ENCODE results near the gene OPN4.

The OPN4 gene

DNA sequence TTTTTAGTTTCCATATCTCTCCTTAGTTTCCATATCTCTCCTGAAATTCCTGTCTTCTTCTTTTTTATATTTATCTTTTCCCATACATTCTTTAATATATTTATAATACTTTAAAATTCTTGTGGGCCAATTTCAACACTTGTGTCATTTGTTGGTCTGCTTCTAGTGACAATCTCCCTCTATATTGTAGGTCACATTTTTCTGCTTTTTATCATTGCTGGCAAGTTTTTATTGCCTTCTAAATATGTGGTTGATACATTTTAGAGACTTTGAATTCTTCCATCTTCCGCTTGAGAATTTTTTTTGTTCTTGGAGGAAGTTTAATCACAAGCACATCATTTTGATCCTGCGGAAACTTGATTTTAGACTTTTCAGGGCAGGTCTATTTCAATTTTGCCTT, 26.0 kb upstream of the OPN4 start:
- TF ChIP-seq EZH2phosphoT487 (IDR thresholded peaks at IDR 0.05; ENCODE audit: low read length) (no peak), EZH2 (optimal IDR thresholded peaks at IDR 0.05; ENCODE audit: low read depth, low read length) (no peak)
- TF ChIP-seq, protein P1, sequence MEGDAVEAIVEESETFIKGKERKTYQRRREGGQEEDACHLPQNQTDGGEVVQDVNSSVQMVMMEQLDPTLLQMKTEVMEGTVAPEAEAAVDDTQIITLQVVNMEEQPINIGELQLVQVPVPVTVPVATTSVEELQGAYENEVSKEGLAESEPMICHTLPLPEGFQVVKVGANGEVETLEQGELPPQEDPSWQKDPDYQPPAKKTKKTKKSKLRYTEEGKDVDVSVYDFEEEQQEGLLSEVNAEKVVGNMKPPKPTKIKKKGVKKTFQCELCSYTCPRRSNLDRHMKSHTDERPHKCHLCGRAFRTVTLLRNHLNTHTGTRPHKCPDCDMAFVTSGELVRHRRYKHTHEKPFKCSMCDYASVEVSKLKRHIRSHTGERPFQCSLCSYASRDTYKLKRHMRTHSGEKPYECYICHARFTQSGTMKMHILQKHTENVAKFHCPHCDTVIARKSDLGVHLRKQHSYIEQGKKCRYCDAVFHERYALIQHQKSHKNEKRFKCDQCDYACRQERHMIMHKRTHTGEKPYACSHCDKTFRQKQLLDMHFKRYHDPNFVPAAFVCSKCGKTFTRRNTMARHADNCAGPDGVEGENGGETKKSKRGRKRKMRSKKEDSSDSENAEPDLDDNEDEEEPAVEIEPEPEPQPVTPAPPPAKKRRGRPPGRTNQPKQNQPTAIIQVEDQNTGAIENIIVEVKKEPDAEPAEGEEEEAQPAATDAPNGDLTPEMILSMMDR (IDR thresholded peaks at IDR 0.05; ENCODE audit: low read length): no peak
- H3K4me3 ChIP-seq (ENCODE audit: low read length): no peak overlapping the region
- H3K9ac ChIP-seq (ENCODE audit: low read length): no peak overlapping the region
- 0 out of 2 replicates have a peak, but pooled peaks cover 4% of the 10 kb centered on the region for H3K27me3 ChIP-seq (replicated peaks; ENCODE audit: insufficient read depth, low read length)
- no peaks in the 10 kb centered on the region for H3K4me1 ChIP-seq (ENCODE audit: low read length)
- H4K20me1 ChIP-seq (ENCODE audit: insufficient read depth, low read length): no peaks in the 10 kb centered on the region
- H2AFZ ChIP-seq (ENCODE audit: low read length): no peak overlapping the region
- H3K36me3 ChIP-seq (replicated peaks; ENCODE audit: insufficient read depth, low read length): no peaks in the 10 kb centered on the region
- H3F3A ChIP-seq (ENCODE audit: insufficient read depth, low read length): no peaks in the 10 kb centered on the region
- no peak overlapping the region for H3K27ac ChIP-seq (ENCODE audit: low read length)
- H3K4me2 ChIP-seq (ENCODE audit: low read depth, low read length): no peak overlapping the region
- no peaks in the 10 kb centered on the region for H3K9me3 ChIP-seq (replicated peaks; ENCODE audit: insufficient read depth, low read length)
- no peaks in the 10 kb centered on the region for H3K79me2 ChIP-seq (ENCODE audit: low read length)
- DNase-seq: no peak
- H3K9me2 ChIP-seq (replicated peaks; ENCODE audit: insufficient read depth, low read length): no peaks in the 10 kb centered on the region

GRCh38 chr10:86630079-86630478, 24.3 kb upstream of the OPN4 start:
- no peak overlapping the region for H2AFZ ChIP-seq (ENCODE audit: low read length)
- no peak overlapping the region for H3K4me2 ChIP-seq (ENCODE audit: low read depth, low read length)
- TF ChIP-seq, protein P1 (IDR thresholded peaks at IDR 0.05; ENCODE audit: low read length): no peak
- TF ChIP-seq EZH2 (optimal IDR thresholded peaks at IDR 0.05; ENCODE audit: low read depth, low read length): no peak
- TF ChIP-seq EZH2phosphoT487 (IDR thresholded peaks at IDR 0.05; ENCODE audit: low read length): no peak
- no peaks in the 10 kb centered on the region for H3K4me1 ChIP-seq (ENCODE audit: low read length)
- H3K36me3 ChIP-seq (replicated peaks; ENCODE audit: insufficient read depth, low read length): no peaks in the 10 kb centered on the region
- no peak for DNase-seq
- H3K9ac ChIP-seq (ENCODE audit: low read length): no peak overlapping the region
- 0 out of 2 replicates have a peak, but pooled peaks cover 4% of the 10 kb centered on the region for H3K27me3 ChIP-seq (replicated peaks; ENCODE audit: insufficient read depth, low read length)
- no peaks in the 10 kb centered on the region for H3F3A ChIP-seq (ENCODE audit: insufficient read depth, low read length)
- H4K20me1 ChIP-seq (ENCODE audit: insufficient read depth, low read length): no peaks in the 10 kb centered on the region
- no peaks in the 10 kb centered on the region for H3K9me3 ChIP-seq (replicated peaks; ENCODE audit: insufficient read depth, low read length)
- H3K4me3 ChIP-seq (ENCODE audit: low read length): no peak overlapping the region
- H3K9me2 ChIP-seq (replicated peaks; ENCODE audit: insufficient read depth, low read length): no peaks in the 10 kb centered on the region
- no peaks in the 10 kb centered on the region for H3K79me2 ChIP-seq (ENCODE audit: low read length)
- no peak overlapping the region for H3K27ac ChIP-seq (ENCODE audit: low read length)

DNA sequence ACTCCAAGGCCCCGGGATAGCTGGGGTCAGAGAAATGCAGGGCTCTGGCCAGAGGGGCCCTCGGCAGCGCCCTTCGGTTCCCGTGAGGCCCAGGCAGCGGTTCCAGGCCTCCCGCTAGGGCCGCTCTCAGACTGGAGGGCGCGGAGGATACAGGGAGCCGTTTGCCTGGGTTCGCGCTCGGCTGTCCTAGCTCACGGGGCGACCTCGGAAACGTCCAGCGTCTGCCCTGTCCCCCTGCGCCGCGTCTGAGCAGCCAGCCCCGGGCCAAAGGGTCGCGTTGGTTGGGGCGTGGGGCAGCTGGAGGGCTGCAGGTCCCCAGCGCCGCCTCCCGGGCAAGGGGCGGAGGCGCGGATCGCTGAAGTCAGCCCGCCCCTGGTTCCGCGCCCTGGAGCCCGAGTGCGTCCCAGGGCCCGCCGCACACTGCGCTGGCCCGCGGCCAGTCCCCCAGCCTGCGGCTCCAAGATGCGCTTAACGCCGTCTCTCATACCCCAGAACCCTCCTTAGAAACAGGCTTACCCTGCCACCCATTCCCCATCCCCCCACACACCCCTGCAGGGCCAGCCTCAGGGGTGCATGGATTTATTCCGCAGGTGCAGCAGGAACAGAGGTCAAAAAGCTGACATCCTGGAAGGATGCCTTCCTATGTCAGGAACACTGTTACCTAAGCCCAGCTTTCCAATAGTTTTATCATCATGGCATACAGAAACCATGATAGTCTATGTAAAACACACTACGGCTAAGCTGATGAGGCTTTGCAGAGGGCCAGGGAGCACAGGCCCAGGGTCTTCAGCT, 22.1 kb upstream of the OPN4 start:
- TF ChIP-seq EZH2 (optimal IDR thresholded peaks at IDR 0.05; ENCODE audit: low read depth, low read length) (no peak), EZH2phosphoT487 (IDR thresholded peaks at IDR 0.05; ENCODE audit: low read length) (no peak)
- TF ChIP-seq, protein P1 (IDR thresholded peaks at IDR 0.05; ENCODE audit: low read length): no peak
- H3K4me3 ChIP-seq (ENCODE audit: low read length): no peak overlapping the region
- no peaks in the 10 kb centered on the region for H3K79me2 ChIP-seq (ENCODE audit: low read length)

More for the DNA sequence above, 22.1 kb upstream of the OPN4 start:
- Histone ChIP-seq H3F3A (ENCODE audit: insufficient read depth, low read length) (no peaks in the 10 kb centered on the region), H3K27ac (ENCODE audit: low read length) (no peak overlapping the region), H4K20me1 (ENCODE audit: insufficient read depth, low read length) (no peaks in the 10 kb centered on the region), H3K4me2 (ENCODE audit: low read depth, low read length) (no peak overlapping the region), H3K9me3 (replicated peaks; ENCODE audit: insufficient read depth, low read length) (no peaks in the 10 kb centered on the region), H3K9me2 (replicated peaks; ENCODE audit: insufficient read depth, low read length) (no peaks in the 10 kb centered on the region), H3K36me3 (replicated peaks; ENCODE audit: insufficient read depth, low read length) (no peaks in the 10 kb centered on the region), H3K4me1 (ENCODE audit: low read length) (no peaks in the 10 kb centered on the region), H2AFZ (ENCODE audit: low read length) (no peak overlapping the region), H3K27me3 (replicated peaks; ENCODE audit: insufficient read depth, low read length) (0 out of 2 replicates have a peak, but pooled peaks cover 4% of the 10 kb centered on the region), H3K9ac (ENCODE audit: low read length) (no peak overlapping the region)
- no peak for DNase-seq

Data from MM.1S (cell line).